AG04449 (cell line): ENCODE measurements around the gene EXOC4.

Experiments
- CTCF ChIA-PET: fragments of 350-600 bp; formaldehyde crosslinking; extraction: SDS; loops from one replicate; lab custom pipeline; 2021; ENCODE audit warnings: antibody characterized with exemption; lab: Yijun Ruan, JAX
- POLR2A ChIA-PET: fragments of 400-600, 350-600 bp; formaldehyde crosslinking; extraction: SDS; loops from one replicate; lab custom pipeline; 2020; ENCODE audit warnings: antibody characterized with exemption, inconsistent platforms; lab: Yijun Ruan, JAX
- DNase-seq: peaks from one replicate; pipeline ENCODE4 v3.0.0-alpha.2; 2010; ENCODE audit warnings: low read depth, low spot score
- H3K4me3 ChIP-seq: 2 replicates; pipeline ENCODE4 v1.5.1; 2011; ENCODE audit warnings: low read depth, mild to moderate bottlenecking, control low read depth, low read length
- TF ChIP-seq, protein P1 (sequence below): IDR thresholded peaks from one replicate; pipeline ENCODE4 v1.5.1; 2011; ENCODE audit warnings: mild to moderate bottlenecking, moderate library complexity, low read length, control low read depth, inconsistent platforms; ENCODE audit not compliant: insufficient read depth; ENCODE audit errors: missing control alignments

EXOC4 gene

GRCh38 chr7:133857376-133858119 is 604.7 kb downstream of the EXOC4 start:
- CTCF ChIA-PET, result interaction anchor here (0.8 kb wide), 1 partner anchor 133 kb away, joined by 3 read pairs; no protein-coding TSS in a partner anchor
- H3K4me3 ChIP-seq, result no peak overlapping the region
- POLR2A ChIA-PET, result no interaction called here
- no peak for DNase-seq
- TF ChIP-seq, protein P1, sequence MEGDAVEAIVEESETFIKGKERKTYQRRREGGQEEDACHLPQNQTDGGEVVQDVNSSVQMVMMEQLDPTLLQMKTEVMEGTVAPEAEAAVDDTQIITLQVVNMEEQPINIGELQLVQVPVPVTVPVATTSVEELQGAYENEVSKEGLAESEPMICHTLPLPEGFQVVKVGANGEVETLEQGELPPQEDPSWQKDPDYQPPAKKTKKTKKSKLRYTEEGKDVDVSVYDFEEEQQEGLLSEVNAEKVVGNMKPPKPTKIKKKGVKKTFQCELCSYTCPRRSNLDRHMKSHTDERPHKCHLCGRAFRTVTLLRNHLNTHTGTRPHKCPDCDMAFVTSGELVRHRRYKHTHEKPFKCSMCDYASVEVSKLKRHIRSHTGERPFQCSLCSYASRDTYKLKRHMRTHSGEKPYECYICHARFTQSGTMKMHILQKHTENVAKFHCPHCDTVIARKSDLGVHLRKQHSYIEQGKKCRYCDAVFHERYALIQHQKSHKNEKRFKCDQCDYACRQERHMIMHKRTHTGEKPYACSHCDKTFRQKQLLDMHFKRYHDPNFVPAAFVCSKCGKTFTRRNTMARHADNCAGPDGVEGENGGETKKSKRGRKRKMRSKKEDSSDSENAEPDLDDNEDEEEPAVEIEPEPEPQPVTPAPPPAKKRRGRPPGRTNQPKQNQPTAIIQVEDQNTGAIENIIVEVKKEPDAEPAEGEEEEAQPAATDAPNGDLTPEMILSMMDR, result no peak

DNA sequence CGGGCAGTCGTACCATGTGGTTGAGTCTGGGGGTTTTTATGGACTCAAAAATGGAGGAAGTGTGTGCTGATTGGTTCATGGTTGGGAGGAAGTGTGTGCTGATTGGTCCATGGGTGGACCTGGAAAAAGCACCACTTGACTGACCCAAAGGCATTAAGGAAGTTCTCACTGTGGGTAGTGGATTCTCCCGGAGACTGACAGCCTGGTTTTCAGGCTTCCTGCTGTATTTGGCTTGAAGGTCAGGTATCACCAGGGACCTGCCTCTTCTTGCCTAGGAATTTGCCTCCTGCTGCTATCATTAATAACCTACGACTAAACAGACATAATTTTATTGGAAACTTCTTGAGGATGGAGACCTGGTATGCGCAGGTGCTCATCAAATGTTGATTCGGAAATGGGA is 605.4 kb downstream of the EXOC4 start:
- TF ChIP-seq, protein P1, result no peak
- ChIA-PET CTCF (interaction anchor here (0.8 kb wide), 1 partner anchor 132 kb away, joined by 3 read pairs; no protein-coding TSS in a partner anchor), POLR2A (no interaction called here)

DNA sequence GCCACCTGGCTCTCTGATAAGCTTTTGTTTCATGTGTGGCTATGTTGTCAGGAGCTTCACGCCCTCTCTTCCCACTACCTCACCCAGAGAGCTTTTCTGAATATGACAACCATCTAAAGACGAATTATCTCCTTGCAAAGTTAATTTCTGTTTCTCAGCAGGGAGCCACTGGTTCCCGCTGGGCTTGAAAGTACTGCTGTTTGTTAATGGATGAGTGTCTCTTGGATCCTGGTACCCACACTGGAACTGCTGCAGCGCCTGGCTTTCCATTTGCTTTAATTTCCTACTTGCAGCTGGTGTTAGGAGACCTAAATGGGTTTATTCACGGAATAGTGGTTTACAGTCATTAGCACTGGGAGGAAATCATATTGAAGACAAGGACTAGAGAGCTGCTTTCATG is 606.4 kb downstream of the EXOC4 start:
- DNase-seq, result no peak
- no peak overlapping the region for H3K4me3 ChIP-seq
- CTCF ChIA-PET, result no interaction called here
- POLR2A ChIA-PET, result no interaction called here
- TF ChIP-seq, protein P1, result no peak

More for the DNA sequence above, 605.4 kb downstream of the EXOC4 start:
- no peak overlapping the region for H3K4me3 ChIP-seq
- no peak for DNase-seq

DNA sequence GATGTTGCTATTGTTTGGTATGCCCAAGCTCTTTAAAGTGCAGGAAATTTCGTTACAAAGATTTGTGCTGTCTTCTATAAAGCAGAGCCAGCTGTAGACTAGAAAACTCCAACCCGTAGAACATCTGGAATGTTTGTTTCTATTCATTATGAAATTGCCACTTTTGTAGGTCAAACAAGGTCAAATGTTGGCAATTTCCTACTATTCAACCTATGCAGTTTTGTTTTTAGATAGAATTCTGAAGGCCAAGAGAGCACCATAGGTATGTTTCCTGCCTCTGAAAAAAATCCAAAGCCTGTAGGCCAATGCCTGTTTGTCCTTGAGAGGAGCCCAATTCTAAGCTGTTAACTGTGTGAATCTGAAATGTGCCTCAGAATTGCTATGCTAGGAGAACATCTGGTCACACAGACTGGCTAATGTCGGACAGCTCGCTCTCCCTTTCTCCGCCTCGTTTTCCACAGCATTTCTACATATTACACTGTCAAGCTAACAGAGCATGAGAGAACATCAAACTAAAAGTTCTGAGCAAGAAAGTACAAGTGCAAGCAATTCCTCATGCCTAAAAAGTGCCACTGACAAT is 607.1 kb downstream of the EXOC4 start:
- ChIA-PET CTCF (interaction anchor here (1.0 kb wide), 1 partner anchor 426 kb away, joined by 4 read pairs; no protein-coding TSS in a partner anchor), POLR2A (no interaction called here)
- TF ChIP-seq, protein P1, result no peak
- no peak for DNase-seq
- H3K4me3 ChIP-seq, result no peak overlapping the region

DNA sequence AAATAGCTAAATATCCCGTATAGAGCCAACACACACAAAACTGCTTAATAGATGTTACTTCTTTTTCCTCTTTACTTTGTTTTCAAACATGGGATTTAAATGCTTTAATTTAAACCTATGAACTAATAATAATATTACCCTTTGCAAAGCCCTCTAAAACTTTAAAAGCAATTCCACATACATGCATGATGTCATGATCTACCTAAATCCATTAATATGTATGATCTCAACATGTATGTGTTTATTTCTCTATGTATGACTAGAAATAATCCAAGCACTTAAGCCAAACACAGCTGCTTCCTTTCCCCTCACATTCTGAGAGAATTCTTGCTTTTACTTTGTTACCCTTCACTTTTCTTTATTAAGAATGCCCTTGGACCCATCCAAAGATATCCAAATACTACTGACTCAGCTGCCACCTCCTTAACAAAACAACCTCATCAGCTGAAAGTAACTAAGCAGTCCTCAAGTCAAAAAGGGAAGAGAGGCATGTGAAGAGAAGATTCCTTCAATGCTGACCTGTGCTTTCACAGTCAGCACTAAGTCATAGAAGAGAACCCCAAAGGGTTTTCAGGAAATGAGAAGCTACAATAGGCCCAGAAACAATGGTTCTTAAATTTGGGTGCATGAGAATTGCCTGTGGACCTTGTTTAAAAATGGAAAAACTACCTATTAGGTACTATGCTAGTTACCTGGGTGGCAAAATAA is 607.9 kb downstream of the EXOC4 start:
- TF ChIP-seq, protein P1, result no peak
- H3K4me3 ChIP-seq, result no peak overlapping the region
- POLR2A ChIA-PET, result no interaction called here
- DNase-seq, result no peak
- CTCF ChIA-PET, result interaction anchor here (1.0 kb wide), 1 partner anchor 426 kb away, joined by 4 read pairs; no protein-coding TSS in a partner anchor

DNA sequence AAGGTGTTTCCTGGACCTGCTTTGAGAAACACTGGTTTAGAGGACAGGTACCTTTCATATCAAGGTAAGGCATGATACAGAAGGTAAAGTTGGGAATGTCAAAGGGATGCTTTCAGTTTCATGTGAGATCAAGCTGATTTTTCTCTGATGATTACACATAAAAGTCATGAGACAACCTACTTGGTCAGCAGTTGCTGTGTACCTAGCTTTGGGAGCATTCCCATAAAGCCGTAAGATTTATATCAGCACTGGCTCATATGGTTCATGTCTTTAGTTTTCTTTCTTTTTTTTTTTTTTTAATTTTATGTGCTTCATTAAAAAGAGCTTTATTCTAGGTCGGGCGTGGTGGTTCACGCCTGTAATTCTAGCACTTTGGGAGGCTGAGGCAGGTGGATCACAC is 609.0 kb downstream of the EXOC4 start:
- TF ChIP-seq, protein P1, result no peak
- no peak overlapping the region for H3K4me3 ChIP-seq
- CTCF ChIA-PET, result no interaction called here
- POLR2A ChIA-PET, result no interaction called here
- no peak for DNase-seq
